Head of caudate nucleus (tissue), 42 donors: ENCODE results near the gene NHEJ1.
A peak's percentile ranks its signal among the peaks of the same experiment; 100 is the strongest.

ENCODE experiments used
- DNase-seq, 42 donors: peaks; one replicate each; pipeline versions ENCODE4 v3.0.0 to v3.0.0-alpha.2; 2020 to 2021; ENCODE audit warnings: mixed read lengths in 7 of 42
- intact Hi-C: fragments of 100-400 bp; cut with DNase I; formaldehyde crosslinking; loops from one replicate; pipeline ENCODE4 v1.15.0; 2022

NHEJ1 gene

GRCh38 chr2:219056896-219057708 lies 103.5 kb downstream of the NHEJ1 start:
- intact Hi-C loops = loop anchor here (5.0 to 10.0 kb wide), 2 partner anchors 58 to 100 kb away; no protein-coding TSS in a partner anchor
- no peak for DNase-seq

DNA sequence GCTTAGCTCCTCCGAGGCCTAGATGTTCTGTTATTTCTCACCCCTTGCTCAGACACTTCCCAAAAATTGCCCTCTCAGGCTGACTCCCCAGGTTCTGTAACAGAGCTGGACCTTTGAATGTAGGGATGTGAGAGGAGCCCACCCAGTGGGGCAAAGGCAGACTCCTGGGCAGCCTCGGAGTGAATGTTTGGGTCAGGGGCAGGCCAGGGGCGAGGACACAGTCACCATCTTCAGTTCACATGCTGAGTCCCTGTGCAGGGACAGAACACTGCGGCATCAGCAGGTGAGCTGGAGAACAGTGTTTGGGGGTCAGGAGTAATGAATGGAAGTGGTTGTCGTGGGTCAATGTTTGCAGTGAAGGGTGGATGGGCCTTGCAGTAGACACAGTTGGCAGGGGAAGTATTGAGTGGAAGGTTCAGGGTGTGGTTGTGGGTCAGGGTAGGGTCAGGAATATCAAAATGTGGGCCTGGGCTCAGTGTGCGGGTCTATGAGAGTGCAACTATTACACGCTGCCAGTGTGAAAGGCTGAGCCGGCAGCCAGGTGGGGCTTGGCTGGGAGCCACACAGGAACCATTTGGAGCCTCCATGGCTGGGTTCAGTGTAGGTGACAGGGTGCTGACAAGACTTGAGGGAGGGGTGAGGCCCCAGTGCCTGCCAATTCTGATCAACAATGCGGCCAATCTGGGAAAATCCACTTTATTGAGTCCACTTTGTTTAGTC lies 104.3 kb downstream of the NHEJ1 start:
- DNase-seq = no peak

DNA sequence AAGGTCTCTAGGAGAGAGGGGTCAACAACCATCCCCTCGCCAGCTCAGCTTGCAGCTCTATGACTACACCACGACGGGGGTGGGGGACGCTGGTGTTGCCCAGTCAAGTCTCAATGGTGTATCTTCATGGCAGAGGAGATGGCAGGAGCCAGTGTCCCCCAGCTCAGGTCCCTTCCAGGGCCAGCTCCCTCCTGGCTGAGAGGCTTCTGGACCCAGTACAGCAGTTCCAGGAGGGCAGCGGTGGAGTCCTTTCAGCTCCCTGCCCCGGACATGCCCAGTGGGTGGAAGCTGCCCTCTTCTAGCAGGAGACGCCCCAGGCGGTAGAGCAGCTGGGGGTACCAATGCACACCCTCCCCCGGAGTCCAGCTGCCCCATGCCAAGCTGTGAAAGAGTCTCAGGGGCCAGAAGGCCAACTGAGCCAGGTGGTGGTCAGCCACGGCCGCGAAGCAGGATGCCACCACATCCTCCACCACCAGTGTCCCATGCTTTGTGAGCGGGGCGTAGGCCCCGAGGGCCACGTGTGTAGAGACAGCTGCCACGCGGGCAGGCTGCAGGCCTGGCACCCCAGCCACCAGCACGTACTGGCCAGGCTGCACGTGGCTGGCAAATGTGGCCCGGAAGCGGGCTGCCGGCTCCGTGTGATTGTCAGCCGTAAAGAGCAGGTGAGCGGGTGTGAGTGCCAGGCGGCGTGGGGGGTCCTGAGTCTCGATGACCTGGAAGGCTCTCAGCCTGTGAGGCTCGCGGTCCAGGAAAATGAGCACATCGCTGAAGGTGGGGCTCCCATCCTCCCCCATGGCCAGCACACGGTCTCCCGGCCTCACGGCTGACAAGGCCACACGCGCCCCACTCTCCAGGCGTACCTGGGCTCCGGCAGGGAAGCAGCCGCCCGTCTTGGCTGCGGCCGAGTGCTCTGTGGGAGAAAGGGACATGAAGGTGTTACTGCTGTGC lies 105.4 kb downstream of the NHEJ1 start:
- intact Hi-C loops = loop anchor here (5.0 to 10.0 kb wide), 2 partner anchors 60 to 102 kb away; no protein-coding TSS in a partner anchor
- DNase-seq = no peak

More for the DNA sequence above, 104.3 kb downstream of the NHEJ1 start:
- intact Hi-C loops = loop anchor here (5.0 to 10.0 kb wide), 2 partner anchors 58 to 101 kb away; no protein-coding TSS in a partner anchor

- intact Hi-C loops = no loop called here
- no peak for DNase-seq
These were observed 111.3 kb downstream of the NHEJ1 start for GRCh38 chr2:219049282-219049681.

GRCh38 chr2:219045937-219046550 lies 114.6 kb downstream of the NHEJ1 start:
- intact Hi-C loops = no loop called here
- peak in 3 of 42 donors; percentile 26 to 47 (median 43) for DNase-seq

DNA sequence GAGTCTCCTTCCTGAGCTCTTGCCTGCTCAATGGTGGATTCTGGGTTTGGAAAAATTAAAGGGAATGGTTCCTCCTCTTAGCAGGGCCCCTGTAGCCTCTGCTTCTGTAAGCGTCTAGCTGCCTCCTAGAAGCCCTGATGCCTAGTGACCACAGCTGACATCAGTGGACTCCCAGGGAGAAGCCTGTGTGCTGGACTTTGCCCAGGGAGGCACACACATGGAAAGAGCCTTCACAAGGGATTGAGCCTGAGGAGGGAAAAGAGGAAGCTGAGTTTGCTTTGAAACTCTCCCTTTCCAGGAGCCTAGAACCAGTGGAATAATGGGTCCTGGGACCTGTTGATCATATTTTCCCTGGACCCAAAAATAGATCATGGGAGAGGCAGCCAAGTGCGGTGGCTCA lies 117.9 kb downstream of the NHEJ1 start:
- DNase-seq = no peak
- intact Hi-C loops = no loop called here

DNA sequence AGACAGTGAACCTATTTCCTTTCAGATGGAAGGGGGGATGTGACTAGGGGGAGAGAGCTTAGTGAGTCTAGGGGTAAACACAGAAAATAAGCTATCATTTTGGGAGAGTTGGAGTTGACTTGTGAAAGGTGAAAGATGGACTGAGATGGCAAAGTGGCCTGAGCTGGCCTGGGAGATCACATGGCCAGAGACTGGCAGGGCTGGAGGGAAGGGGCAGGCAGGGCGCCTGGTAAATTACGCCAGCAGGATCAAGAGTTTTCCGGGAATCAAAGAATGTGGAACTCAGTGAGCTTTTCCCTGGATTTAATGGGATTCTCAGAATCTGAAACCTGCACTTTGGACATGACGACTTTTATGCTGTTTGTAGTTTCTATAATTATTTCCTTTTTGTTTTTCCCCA lies 118.5 kb downstream of the NHEJ1 start:
- intact Hi-C loops = no loop called here
- DNase-seq = peak in 1 of 42 donors; percentile 23

DNA sequence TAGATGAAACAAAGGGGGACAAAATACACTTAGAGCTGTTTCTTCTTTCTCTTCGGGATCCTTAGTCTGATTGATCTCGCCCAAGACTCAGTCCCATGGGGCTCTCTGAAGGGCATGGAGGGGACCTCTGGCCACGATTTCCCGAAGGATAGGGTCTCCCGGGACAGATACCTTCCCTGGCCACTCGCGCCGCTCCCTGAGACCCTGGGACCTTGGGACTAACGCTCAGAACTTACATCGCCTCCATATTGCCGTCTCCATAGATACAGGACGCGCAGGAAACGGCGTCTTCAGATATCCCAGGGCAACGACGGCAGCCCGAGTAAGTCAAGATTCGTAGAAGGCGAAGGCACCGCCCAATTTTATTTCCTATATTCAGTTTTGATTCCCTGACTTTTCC lies 119.4 kb downstream of the NHEJ1 start, which contains the start of gene CFAP65:
Gene CFAP65, minus strand, starts transcription at position 265 of the 400 bp plus-strand sequence. CDS start 2,468 bp downstream, outside the sequence.
- intact Hi-C loops = no loop called here
- peak; percentile 60 to 91 (median 77) for DNase-seq

DNA sequence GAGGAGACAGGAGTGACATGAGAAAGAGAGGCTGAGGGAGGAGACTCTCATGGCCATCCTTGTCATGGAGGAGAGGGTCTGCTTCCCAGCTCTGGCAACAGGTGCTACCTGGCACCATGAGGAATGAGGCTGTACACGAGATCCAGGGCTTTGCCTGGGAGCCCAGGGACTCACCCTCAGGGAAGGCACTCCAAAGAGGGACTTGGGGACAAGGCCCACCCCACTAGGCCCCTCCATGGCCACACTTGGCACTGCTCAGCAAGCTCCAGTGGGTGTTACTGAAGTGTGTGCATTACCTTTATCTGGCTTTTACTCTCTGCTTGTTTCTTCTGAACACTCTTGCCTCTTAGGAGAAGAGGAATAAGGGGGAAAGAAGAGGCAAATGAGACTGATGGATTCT lies 122.0 kb downstream of the NHEJ1 start:
- intact Hi-C loops = no loop called here
- no peak for DNase-seq

GRCh38 chr2:219037783-219038499 lies 122.7 kb downstream of the NHEJ1 start:
- intact Hi-C loops = no loop called here
- no peak for DNase-seq

- no peak for DNase-seq
- intact Hi-C loops = no loop called here
These were observed 124.7 kb downstream of the NHEJ1 start for GRCh38 chr2:219035942-219036341.

DNA sequence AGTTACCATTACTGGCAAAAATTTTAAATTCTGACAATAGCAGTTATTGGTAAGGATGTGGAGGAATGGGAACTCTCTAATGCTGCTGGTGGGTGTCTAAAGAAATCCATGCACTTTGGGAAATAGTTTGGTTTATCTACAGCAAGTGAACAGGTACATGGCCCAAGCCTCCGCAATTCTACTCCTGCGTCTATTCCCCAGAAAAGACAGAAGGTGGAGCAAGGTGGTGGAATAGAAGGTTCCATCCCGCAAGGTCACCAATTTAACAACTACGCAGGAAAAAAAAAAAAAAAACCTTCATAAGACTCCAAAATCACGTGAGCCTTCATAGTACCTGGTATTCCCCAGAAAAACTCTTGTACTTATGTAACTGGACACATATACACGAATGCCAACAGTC lies 125.8 kb downstream of the NHEJ1 start:
- no peak for DNase-seq
- intact Hi-C loops = no loop called here

DNA sequence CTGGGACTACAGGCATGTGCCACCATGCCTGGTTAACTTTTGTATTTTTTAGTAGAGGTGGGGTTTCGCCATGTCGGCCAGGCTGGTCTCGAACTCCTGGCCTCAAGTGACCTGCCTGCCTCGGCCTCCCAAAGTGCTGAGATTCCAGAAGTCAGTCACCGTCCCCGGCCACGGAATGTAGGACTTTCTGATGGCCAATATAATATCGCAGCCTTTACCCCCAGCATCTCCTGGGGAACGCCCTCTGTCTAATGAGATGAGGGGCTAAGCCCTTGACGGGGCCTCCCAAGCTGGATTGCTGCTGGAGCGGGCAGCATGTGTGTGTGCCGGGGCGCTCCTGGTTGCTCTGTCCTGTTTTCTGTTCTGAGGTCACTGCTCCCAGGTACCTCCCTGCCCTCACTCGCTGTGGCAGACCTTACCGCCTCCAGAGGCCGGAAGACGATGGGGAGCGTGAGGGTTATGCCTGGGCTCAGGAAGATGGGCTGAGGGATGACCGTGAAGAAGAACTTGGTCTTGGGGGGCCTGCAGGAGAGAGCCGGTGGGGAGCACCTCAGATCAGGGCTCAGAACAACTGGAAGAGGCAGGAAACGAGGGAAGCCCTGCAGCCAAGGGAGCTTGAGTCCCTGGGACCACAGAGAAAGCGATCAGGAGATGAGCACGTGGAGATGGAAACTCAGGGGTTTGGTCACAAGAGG lies 128.4 kb downstream of the NHEJ1 start:
- intact Hi-C loops = no loop called here
- no peak for DNase-seq

DNA sequence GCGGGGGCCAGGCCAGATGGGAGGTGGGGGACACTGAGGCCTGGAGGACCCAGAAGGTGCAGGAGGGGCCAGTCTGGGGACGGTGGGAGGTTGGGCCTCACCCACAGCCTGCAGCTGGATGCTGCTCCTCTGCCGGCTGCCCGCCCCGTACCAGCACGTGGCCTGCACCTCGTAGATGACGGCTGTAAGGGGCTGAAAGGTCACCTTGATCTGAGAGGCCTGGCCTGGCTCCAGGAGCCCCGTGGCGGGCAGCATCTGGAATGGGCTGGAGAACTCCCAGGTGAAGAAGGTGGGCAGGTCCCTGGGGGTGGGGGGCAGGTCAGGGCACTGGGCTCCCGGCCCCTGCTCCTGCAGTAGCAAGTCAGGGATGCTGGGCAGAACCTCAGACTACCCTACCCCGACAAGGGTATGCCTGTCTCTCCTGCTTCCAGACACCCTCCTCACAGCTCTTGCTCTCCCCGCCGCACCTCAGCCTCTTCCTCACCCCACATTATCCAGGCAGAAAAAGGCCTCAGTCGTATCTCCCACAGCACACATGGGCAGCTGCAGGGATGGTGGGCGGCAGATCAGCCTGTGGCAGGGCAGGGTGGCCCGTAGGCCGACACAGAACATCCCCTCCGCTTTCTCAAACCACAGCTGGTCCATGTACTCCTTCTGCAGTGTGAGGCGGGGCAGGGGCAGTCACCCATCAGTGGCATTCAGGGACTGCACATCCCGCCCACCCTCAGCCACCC lies 129.4 kb downstream of the NHEJ1 start:
- no peak for DNase-seq
- intact Hi-C loops = no loop called here

GRCh38 chr2:219030177-219030940 lies 130.3 kb downstream of the NHEJ1 start:
- DNase-seq = no peak
- intact Hi-C loops = no loop called here

GRCh38 chr2:219029829-219030165 lies 130.8 kb downstream of the NHEJ1 start:
- DNase-seq = peak; percentile 82 to 95 (median 90)
- intact Hi-C loops = no loop called here
